Fibroblast of skin of abdomen (primary cell): Measurements from ENCODE around the gene HTR1D.

ENCODE experiments used
- DNase-seq: peaks from one replicate; pipeline ENCODE4 v3.0.0-alpha.2; 2013

The HTR1D gene

DNA sequence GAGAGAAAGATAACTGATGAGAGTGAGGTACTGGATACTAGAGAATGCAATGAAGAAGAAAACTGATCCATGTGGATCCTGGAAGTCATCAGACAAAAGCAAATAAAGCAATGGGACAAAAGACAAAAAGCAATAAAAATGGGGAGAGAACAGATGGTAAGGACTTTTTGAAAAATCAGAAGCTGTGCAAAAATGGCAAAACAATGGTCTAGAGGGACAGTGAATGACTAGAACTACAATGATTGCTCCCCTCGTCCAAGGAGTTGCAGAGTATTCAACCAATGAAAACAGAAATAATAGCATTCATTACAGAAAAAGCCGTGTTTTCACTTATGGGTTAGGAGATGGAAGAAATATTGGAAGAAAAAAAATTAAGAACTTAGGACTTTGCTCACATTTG, 67.2 kb downstream of the HTR1D start:
- DNase-seq: no peak

- DNase-seq: no peak
Measured at GRCh38 chr1:23149114-23149513, 68.2 kb downstream of the HTR1D start.

DNA sequence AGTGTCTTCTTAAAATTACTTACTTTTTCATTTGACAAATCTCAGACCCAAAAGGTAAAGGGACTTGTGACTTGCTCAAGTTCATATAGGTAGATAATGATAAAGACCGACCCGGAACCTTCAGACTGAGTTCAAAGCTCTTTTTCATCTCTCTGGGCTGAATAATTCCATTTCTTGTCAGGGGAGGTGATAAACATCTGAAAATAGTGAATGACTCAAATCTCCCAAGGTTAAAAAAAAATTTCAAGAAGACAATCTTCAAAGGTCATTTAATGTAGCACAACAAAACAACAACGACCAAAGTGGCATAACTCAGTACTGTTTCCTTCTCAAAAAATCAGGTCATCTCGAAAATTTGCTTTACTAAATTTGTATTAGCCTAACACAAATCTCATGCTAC, 69.2 kb downstream of the HTR1D start:
- DNase-seq: no peak
